ENCODE measurements around the gene ACBD3. TPM values are rescaled to one million over a fixed set of nuclear protein-coding genes. Genes with fewer than 3 reads are reported as not detected.

Gene ACBD3
- total and polyA plus RNA-seq, 2 of the 8 experiments (the other 6 are each of a cell fraction or from before 2014, with no cell fraction given), result 8.4 to 29.4 TPM

DNA sequence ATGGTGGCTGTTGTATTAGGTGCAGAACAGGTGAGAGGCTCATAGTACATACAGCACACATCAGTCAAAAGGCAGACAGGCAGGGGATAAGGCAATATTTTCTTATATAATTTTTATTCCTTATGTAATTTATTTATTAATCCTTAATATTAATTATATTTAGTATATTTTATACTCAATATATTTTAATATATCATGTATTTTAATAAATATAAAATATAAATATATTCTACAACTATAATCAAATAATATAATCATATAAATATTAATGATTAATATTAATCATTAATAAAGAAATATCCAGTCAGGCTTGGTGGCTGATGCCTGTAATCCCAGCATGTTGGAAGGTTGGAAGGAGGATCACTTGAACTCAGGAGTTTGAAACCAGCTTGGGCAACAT lies 17.7 kb upstream of the ACBD3 start (continued):
- TF ChIP-seq TAF7 (optimal IDR thresholded peaks at IDR 0.05; ENCODE audit: borderline replicate concordance, low read depth, low read length), result no peak
- no peak for TF ChIP-seq GTF2F1 (IDR thresholded peaks at IDR 0.05; ENCODE audit: borderline replicate concordance, low read depth, low read length)
- TF ChIP-seq YY1 (IDR thresholded peaks at IDR 0.05; ENCODE audit: low read depth, low read length), result no peak
- TF ChIP-seq SP1 (IDR thresholded peaks at IDR 0.05; ENCODE audit: low read depth, low read length), result no peak
- TF ChIP-seq CREB1 (IDR thresholded peaks at IDR 0.05), result no peak
- no peak for TF ChIP-seq PHF8 (conservative IDR thresholded peaks at IDR 0.05; ENCODE audit: low read depth, low read length)
- TF ChIP-seq HDAC2 (IDR thresholded peaks at IDR 0.05; ENCODE audit: borderline replicate concordance in 1 of 2, low read depth in 2 of 2, low read length in 2 of 2), result no peak
